Esophagus muscularis mucosa (tissue), 3 donors: Measurements from ENCODE around the gene ERC2.

Experiments
- CTCF ChIP-seq, 3 experiments: fragments of 200-600 bp in 2 of 3; fragments of 450-650 bp in 1 of 3; sonication (generic) in 2 of 3; IDR thresholded peaks; one replicate each; pipeline ENCODE4 v1.5.1; 2017 to 2019; ENCODE audit warnings: antibody characterized with exemption in 3 of 3, mild to moderate bottlenecking in 2 of 3, moderate library complexity in 1 of 3
- POLR2A ChIP-seq: fragments of 450-650 bp; IDR thresholded peaks from one replicate; pipeline ENCODE4 v1.6.1; 2017; ENCODE audit warnings: antibody characterized with exemption, moderate library complexity, mild to moderate bottlenecking, low read depth

DNA sequence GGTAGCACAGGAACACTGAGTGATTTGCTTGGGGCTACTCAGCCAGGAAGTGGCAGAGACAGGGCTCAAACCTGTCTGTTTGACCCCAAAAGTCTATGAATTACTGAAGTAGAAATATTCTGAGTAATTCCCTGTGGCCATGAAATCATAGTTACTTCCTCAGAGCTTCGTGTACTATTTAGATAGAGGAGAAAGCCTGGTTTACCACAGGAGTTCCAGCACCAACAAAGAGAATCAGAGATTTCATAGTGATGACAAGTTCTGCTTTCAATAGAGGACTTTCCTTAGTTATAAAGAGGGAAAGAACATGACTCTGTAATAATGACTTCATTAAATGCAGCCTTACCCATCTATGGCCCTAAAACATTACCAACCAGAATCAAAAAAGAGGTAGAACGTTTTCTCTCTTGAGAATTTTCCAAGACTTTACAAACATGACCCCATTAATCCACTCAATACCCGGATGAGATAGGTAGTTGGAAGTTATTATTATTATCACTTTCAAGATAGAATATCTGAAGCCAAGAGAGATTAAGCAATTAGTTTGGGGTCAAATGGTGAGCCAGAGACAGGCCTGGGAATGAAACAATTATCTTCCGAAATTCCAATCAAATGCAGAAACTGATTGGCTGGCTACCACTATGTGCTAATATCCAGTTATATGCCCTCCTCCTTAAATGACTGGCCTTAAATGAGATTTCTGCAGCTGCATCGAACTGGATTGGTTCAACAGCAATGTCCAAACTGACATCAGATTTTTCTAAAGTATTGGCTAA, 967.5 kb downstream of the ERC2 start:
- TF ChIP-seq POLR2A (no peak), CTCF (IDR thresholded peaks at IDR 0.05) (no peak)
